HG03571 (cell line): ENCODE data around the gene PGP.
"Not testable (repeated sequence)": the region's sequence is repeated elsewhere in the genome, so short reads cannot be mapped to it uniquely, and the experiment has no call there.

Source experiments
- ATAC-seq: cut with Tn5 transposase; IDR thresholded peaks from one replicate; pipeline ENCODE4 v1.9.1; 2021; ENCODE audit not compliant: unreplicated experiment

PGP gene

DNA sequence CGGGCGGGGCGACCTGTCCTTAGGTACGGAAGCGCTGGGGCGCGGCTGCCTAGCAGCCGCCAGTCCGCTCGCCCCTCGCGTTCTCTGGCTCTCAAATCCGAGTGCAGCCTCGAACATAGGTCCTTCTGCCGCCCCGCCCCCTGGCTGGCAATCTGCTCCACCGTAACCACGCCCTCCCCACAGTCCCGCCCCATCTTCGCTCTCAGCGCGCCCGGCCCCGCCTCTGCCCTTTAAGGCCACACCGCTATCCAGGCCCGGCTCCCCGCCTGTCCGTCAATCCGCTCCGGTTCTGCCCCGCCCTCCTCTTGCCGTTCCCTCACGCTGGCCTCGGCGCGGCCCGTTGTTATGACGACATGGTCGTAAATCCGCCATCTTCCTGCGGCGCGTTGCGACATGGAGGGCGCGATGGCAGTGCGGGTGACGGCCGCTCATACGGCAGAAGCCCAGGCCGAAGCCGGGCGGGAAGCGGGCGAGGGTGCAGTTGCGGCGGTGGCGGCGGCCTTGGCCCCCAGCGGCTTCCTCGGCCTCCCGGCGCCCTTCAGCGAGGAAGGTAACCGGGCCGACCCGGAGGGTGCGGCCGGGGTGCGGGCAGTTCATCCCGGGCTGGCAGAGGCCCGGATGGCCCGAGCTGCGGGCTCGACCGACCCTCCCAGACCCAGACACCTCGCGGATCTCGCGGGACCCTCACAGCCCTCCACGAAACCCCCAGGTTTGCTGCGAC is 8.7 kb upstream of the PGP start, which contains the start of gene E4F1:
E4F1 (plus strand) TSS at position 371 of the 721 bp plus-strand sequence; CDS start at position 394, 23 bp downstream.
- ATAC-seq, result peak; percentile 88

DNA sequence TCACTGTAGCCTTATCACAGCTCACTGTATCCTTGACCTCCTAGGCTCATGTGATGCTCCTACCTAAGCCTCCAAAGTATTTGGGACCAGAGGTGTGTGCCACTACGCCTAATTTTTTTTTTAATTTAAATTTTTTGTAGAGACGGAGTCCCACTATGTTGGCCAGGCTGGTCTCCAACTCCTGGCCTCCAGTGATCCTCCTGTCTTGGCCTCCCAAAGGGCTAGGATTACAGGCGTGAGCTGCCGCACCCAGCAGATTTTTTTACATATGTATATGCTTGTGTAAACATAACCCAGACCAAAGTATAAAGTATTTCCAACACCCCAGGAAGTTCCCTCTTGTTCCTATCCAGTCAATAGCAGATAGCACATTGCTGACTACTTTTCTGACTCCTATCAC is 1.7 kb upstream of the PGP start:
- ATAC-seq, result no peak

DNA sequence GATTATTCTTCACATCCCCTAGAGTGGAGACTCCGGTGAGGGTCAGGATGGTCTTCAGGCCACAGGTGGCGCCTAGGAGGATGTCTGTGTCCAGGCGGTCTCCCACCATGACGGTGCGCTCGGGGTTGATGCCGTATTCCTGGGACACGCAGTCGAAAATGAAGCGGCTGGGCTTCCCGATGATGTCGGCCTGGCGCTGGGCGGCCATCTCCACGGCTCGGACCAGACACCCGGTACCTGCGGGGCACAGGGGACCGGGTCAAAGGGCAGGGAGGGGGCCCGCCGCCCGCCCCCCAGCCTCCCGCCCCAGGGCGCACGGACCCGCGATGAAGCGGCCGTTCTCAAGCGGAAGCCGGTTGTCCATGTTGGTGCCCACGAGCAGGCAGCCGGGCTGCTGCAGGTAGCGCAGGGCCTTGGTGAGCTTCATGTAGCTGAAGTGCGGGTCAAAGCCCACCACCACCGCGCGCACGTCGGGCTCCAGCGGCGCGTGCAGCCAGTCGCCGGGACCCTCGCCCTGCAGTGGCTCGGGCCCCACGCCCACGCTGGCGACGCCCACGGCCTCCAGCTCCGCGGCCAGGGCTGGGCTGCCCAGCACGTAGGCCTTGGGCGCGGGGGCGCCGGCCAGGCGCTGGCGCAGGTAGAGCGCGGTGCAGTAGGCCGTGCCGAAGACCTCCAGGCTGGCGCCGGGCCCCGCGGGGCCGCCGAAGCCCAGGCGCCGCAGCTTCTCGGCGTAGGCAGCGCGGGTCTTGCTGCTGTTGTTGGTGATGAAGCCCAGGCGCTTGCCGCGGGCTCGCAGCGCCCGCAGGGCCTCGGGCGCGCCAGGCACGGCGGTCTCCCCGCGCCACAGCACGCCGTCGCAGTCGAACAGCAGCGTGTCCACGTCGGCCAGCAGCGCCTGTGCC is 572 bp downstream of the PGP start:
- ATAC-seq, result no peak

DNA sequence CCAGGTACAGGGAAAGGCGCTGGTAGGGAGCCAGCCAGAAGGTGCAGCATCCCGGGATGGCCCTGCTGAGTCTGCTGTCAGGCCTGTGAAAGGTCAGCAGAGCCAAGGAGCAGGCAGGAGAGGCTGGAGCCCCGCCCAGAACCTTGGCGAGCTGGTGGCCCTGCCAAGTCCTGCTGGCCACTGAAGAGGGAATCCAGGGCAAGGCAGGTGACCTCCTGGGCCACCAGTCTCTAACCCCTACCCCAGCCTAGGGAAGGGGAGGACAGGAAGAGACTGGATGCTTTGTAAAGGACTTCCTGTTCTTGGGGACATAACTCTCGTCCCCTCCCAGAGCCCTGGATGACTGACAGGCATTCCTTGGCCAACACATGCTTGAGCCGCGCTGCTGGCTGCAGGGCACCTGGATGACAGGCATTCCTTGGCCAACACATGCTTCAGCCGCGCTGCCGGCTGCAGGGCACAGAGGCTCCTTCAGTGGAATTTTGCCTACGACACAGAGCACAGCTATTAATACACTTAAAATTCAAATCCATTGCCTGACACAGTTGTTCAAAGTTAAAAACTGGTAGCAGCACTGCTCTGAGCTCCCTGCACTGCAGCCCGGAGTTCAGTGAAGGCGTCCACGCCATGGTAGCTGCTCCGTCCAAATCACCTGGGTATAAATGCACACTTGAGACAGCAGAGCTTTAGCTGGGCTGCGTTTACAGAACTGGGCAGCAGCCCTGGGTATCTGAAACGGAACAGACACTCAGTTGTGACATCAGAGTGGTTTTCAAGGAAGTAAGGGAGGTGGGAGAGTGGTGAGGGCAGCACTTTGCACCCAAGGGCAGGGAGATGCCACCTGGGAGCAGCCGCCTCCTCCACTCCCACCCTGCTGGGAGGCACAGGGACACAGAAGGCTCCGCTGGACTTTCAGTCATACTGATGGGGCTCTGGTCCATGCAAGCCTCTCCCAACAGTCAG is 2.0 kb downstream of the PGP start:
- no peak for ATAC-seq

DNA sequence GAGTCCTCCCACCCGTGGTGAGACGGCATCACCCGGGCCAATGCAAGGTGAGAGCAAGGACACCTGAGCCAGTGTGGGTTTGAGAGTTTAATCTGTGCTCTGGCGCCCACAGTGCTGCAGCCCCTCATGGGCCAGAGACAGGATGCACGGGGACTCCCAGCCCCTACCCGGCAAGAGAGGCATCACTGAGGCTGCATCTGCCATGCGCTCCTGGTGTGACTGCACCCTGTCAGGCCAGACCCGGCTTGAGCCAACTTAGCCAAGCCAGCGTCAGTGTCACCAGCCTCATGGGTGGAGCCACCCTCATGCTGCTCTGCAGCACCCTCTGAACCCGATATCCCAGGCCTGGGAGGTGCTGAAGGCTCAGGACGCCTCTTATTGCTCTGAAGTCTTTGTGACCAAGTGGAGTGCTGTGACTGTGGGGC is 2.7 kb downstream of the PGP start:
- ATAC-seq, result no peak

DNA sequence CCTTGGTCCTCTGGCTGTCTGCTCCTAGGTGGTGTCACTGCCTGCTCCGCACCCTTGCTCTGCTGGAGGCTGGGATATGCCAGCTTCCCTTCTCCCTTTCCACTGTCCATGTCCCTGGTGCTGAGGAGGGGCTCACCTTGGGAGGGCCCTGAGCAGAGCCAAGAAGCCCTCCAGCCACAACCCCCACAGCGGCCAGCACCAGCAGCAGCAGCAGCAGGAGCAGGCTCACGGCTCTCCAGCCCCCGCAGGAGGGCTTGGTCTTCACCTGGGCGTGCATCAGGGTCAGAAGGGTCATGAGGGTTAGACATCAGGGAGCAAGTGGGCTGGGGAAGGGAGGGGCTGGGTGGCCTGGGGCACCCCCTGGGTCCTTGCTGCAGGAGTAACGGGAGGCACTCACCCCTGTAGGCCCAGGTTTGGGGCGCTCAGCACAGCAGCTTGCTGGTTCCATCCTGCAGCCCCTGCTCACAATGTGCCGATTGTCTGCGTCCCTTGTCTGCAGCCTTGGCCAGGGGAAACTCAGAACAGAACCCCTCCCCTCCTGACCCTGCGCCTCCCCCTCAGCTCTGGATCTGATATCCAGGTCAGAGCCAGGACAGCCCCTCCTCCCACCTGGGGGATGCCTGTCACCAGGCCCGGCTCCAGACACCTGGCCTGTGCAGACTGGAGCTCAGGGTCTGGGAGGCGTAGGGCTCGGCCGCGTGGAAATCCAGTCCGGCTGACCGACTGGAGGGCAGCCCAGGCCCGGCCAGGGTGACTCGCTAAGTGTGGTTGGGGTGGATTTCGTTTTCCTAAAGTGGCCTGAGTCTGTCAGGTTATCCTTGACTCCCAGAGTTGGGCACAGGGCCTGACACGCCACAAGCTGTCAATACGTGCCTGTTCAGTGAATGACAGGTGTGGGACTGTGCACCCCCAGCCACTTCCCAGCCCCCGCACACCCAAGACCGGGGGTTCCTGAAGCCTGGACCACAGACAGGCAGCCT is 4.0 kb downstream of the PGP start, which contains the start of gene BRICD5:
BRICD5 (minus strand) TSS at position 478 of the 980 bp plus-strand sequence; CDS start at position 448, 30 bp downstream.
- ATAC-seq, result no peak

DNA sequence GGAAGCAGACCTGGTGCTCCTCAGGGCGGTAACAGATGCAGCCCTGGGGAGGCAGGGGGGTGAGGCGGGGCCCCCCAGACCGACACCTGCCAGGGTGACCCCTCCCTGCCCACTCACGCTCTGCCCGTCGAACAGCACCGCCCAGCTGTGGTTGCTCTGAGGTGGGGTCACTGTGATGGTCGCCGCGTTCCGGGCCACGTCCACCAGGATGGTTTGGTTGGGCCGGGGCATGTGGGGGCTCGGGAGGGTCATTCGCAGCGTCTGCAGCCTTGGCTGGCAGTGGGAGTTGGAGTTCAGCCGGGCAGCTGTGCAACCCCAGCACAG is 4.7 kb downstream of the PGP start:
- ATAC-seq, result no peak

DNA sequence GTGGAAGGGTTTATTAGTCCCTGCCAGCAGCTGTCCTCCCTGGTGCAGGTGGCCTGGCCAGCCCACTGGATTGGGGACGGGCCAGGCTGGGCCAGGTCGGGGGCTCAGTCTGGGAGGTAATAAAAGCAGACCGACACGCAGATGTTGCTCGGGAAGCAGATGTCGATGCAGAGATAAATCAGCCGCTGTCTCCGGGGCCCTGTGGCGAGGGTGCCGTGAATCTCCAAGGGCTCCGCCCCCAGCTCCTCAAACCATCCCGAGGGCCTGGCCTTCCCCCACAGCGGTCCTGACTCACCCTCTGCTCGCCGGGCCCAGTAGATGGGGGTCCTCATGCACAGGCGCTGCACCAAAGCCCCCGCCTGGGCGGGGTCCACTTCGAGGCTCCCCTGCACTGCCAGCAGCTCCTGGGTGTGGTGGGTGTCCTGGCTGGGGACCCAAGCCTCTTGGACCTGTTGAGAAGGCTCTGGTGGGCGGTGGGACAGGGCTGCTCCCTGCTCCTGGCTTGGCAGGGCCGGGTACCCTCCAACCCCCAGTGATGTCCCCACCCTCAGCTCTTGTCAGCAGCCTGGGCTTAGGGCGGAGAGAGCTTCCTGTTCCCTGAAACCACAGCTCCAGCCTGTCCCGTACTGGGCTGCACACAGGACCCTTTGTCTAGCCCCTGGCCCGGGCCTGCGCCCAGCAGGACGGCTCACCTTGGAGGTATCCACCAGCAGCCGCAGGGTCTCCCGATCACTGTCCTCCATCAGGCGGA is 5.2 kb downstream of the PGP start:
- no peak for ATAC-seq

DNA sequence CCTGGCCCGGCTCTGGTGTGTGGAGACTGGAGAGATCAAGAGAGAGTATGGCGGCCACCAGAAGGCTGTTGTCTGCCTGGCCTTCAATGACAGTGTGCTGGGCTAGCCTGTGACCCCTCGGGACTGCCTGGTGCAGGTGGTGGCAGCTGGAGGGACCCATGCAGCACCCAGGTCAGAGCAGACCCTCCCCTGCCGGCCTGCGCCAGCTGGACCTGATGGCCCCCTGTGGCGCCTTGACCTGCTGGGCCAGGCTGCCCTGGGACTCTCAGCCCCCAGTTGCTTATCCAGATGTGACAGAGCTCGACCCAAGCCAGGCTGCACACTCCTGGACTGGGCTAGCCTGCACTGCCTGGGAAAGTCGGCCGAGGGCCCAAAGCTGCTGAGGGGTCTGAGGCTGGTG is 5.9 kb downstream of the PGP start:
- no peak for ATAC-seq

DNA sequence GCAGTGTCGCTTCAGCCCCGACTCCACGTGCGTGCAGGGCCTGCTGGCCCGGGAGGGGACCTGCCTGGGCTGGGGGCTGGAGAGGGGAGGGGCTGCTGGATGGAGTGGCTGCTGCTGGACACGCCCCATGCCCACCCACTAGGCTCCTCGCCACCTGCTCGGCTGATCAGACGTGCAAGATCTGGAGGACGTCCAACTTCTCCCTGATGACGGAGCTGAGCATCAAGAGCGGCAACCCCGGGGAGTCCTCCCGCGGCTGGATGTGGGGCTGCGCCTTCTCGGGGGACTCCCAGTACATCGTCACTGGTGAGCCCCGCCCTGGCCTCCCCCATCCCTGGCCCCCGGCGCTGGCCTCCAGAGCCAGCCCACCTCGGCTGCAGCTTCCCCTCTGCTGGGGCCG is 6.3 kb downstream of the PGP start:
- ATAC-seq, result no peak

DNA sequence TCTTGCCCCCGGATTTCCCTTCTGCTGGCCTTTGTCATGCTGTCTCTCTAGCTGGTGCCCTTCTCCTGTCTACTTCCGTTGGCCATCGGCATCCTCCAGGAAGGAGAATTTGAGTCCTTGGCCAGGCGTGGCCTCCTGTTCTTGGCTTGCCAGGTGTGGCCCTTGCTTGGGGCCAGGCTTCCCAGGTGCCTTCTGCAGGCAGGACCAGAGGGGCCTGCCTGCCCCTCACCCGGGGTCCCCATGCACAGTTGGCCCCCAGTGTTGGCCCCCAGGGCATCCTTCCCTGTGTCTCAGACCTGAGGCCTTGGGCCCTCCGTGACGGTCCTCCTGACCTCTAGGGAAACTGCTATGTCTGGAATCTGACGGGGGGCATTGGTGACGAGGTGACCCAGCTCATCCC is 6.8 kb downstream of the PGP start:
- ATAC-seq, result no peak

DNA sequence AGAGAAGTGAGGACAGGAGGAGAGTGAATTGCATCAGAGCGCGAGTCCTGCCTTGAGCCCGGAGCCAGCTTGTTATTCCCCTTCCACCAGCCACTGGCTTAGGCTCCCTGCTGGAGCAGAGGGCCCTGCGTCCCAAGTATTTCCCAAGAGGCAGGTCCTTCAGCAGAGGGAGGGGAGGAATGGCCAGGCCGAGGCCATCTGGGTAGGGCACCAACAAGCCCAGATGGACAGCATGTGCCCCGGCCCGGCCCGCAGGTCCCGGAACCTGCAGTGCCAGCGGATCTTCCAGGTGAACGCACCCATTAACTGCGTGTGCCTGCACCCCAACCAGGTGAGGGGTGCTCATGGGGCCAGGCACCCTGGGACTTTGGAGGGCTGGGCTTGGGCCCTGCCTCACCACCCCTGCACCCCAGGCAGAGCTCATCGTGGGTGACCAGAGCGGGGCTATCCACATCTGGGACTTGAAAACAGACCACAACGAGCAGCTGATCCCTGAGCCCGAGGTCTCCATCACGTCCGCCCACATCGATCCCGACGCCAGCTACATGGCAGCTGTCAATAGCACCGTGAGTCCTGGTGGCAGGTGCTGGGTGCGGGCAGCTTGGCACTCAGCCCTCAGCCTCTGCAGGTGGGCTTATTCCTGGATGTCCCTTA is 7.7 kb downstream of the PGP start:
- ATAC-seq, result no peak

DNA sequence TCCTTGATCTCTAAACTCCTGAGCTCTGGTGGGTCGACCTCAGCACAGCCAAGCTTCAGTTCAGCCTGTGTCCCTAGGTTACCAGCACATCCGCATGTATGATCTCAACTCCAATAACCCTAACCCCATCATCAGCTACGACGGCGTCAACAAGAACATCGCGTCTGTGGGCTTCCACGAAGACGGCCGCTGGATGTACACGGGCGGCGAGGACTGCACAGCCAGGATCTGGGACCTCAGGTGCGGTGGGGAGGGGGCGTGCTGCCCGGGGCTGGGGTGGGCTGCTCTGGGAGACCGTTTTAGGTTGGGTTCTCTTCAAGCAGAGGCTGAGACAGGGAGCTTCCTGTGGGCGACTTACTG is 8.2 kb downstream of the PGP start:
- ATAC-seq, result no peak

DNA sequence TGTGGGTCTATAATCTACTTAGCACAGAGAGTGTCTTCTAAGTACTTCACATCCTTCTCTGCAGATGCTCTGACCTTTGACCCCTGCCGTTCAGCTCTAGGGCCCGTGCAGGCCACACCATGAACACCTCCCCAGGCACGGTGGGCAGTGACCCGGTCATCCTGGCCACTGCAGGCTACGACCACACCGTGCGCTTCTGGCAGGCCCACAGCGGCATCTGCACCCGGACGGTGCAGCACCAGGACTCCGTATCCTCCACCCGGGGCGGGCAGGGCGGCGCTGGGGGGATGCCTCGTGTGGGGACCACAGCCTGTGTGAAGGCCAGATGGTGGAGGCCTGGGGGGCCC is 8.7 kb downstream of the PGP start:
- peak; percentile 5 for ATAC-seq

DNA sequence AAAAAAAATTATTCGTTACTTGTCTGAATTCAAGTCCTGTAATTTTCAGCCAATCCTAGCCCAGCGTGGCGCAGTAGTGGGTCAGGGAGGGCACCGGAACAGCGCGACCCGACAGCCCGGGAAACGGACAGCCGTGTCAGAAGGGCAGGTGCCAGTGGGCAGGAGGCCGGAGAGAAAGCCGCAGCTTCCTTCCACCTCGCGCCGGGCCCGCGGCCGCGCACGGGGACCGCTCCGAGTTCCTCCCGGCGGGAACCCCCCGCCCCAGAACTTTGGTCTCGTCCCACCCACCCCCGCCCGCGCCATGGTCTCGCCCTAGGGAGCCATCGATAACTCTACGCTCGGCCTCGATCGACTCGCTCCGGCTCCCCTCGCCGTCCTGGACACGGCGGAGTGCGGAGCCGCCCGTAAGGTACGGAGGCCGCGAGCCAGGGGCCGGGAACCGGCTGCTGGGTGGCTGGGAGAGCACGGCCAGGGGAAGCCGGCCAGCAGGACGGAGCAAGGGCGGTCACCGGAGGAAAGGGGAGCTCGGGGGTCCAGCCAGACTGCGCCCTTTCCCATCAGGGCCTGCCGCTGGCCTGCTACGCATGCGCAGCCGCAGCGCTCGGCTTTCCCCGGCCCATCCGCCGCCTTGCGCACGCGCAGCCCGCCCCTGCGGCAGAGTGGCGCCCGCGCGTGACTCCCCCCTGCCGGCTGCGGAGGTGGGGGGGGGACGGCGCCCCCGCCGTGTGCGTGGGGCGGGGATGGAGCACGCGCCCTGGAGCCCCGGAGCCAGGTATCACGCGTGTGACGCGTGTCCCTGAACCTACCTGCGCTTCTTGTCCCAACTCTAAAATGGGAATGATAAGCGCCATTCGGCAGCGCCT is 9.3 kb downstream of the PGP start, which contains the start of gene MLST8:
MLST8 (plus strand) TSS at position 351 of the 863 bp plus-strand sequence. CDS start 632 bp downstream, outside the sequence.
- peak; percentile 69 for ATAC-seq

DNA sequence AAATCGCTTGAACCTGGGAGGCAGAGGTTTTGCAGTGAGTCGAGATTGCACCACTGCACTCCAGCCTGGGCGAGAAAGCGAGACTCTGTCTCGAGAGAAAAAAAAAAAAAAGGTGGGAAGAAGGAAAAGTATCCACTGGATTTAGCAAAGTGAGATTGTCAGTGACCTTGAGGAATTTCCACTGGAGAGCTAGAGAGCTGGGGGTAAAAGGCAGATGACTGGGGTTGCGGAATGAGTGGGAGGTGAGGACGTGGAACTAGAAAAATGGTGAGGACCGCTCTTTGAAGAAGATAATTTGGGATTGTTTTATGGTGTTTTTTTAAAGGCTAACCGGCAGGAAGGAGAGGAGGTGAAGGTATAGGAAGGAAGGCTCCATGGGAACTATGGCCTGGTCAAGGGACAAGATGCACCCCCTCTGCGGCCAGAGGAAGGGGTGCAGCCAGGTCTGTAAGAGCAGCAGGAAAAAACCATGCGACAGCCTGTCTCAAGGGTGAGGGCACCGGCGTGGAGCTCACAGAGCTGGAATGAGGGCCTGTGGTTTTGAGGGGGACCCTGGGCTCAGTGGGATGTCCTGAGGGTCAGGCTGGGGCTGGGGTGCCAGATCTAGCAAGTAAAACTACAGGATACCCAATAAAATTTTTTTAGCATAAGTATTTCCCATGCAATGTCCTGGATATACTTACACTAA is 10.1 kb downstream of the PGP start:
- no peak for ATAC-seq

DNA sequence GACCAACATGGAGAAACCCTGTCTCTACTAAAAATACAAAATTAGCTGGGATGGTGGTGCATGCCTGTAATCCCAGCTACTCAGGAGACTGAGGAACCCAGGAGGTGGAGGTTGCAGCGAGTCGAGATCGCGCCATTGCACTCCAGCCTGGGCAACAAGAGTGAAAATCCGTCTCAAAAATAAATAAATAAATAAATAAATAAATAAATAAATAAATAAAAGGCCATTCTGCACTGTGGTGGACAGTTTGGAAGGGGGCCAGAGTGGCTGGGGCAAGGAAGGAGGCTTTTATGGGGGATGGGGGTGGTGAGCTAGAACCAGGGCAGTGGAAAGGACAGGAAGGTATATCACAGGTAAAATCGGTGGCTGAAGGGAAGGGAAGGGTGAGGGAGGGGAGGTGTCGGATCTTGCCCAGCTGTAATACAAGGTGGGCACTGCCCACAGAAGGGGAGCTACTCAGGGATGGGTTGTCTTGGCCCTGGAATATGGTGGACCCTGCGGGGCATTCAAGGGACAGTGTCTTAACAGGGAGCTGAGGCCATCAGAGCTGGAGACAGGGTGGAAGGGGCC is 11.4 kb downstream of the PGP start:
- ATAC-seq, result not testable (repeated sequence)
